HEK293 (cell line): Measurements from ENCODE around the gene AP3S2.

Source experiments
- CTCF ChIA-PET: fragments of 350-600 bp; formaldehyde crosslinking; extraction: SDS; loops from one replicate; lab custom pipeline; 2021; ENCODE audit warnings: antibody characterized with exemption; lab: Yijun Ruan, JAX
- POLR2A ChIA-PET: fragments of 300-600 bp; formaldehyde crosslinking; extraction: SDS; loops from one replicate; lab custom pipeline; 2020; ENCODE audit warnings: antibody characterized with exemption, inconsistent platforms; lab: Yijun Ruan, JAX
- H3K27ac ChIP-seq: fragments of 200-500 bp; sonication (Bioruptor generic); 2 replicates; pipeline ENCODE4 v1.5.1; 2014; ENCODE audit warnings: low read depth, low read length, control low read depth, inconsistent platforms; ENCODE audit errors: extremely low read depth
- H3K36me3 ChIP-seq, 2 experiments: fragments of 200-500 bp in 1 of 2; sonication (Bioruptor generic) in 1 of 2; 1 replicate in 1 of 2; 2 replicates in 1 of 2; pipeline ENCODE4 v1.5.1; 2014 to 2017; ENCODE audit warnings: inconsistent platforms in 2 of 2, low read length in 2 of 2; ENCODE audit not compliant: control insufficient read depth in 2 of 2, insufficient read depth in 1 of 2
- H3K4me1 ChIP-seq: fragments of 200-500 bp; sonication (Bioruptor generic); 2 replicates; pipeline ENCODE4 v1.5.1; 2014; ENCODE audit warnings: mild to moderate bottlenecking, low read length, inconsistent platforms; ENCODE audit not compliant: control insufficient read depth, insufficient read depth
- H3K4me3 ChIP-seq: 2 replicates; pipeline ENCODE4 v1.5.1; 2011; ENCODE audit warnings: low read depth, mild to moderate bottlenecking, control low read depth, low read length, moderate library complexity
- H3K9me3 ChIP-seq: fragments of 200-500 bp; sonication (Bioruptor generic); 2 replicates; pipeline ENCODE4 v1.5.1; 2014; ENCODE audit warnings: low read depth, low read length, inconsistent platforms; ENCODE audit not compliant: control insufficient read depth, insufficient read depth
- BCL6B ChIP-seq: fragments of 450-650 bp; formaldehyde crosslinking; IDR thresholded peaks from 2 replicates; pipeline ENCODE4 v1.5.1; 2017; ENCODE audit warnings: missing biosample characterization, missing genetic modification characterization
- KLF16 ChIP-seq: fragments of 450-650 bp; formaldehyde crosslinking; IDR thresholded peaks from 2 replicates; pipeline ENCODE4 v1.5.1; 2017; ENCODE audit warnings: missing biosample characterization, missing genetic modification characterization
- KLF9 ChIP-seq: fragments of 450-650 bp; formaldehyde crosslinking; IDR thresholded peaks from 2 replicates; pipeline ENCODE4 v1.5.1; 2016; ENCODE audit warnings: missing biosample characterization, missing genetic modification characterization, low read depth
- PRDM1 ChIP-seq: fragments of 450-650 bp; formaldehyde crosslinking; IDR thresholded peaks from 2 replicates; pipeline ENCODE4; 2016; ENCODE audit warnings: missing biosample characterization, missing genetic modification characterization
- PRDM6 ChIP-seq: fragments of 450-650 bp; formaldehyde crosslinking; IDR thresholded peaks from 2 replicates; pipeline ENCODE4 v1.5.1; 2017; ENCODE audit warnings: missing biosample characterization, missing genetic modification characterization
- REPIN1 ChIP-seq: fragments of 450-650 bp; formaldehyde crosslinking; IDR thresholded peaks from 2 replicates; pipeline ENCODE4 v1.5.1; 2017; ENCODE audit warnings: missing biosample characterization, missing genetic modification characterization, low read depth
- SP7 ChIP-seq: fragments of 450-650 bp; formaldehyde crosslinking; IDR thresholded peaks from 2 replicates; pipeline ENCODE4 v1.5.1; 2016; ENCODE audit warnings: missing biosample characterization, missing genetic modification characterization
- ZBTB7A ChIP-seq: fragments of 450-650 bp; formaldehyde crosslinking; IDR thresholded peaks from 2 replicates; pipeline ENCODE4 v1.5.1; 2016; ENCODE audit warnings: low read depth, missing biosample characterization, missing genetic modification characterization
- ZFP41 ChIP-seq: fragments of 450-650 bp; formaldehyde crosslinking; IDR thresholded peaks from 2 replicates; pipeline ENCODE4 v1.5.1; 2016; ENCODE audit warnings: missing biosample characterization, missing genetic modification characterization, borderline replicate concordance
- ZNF112 ChIP-seq: fragments of 450-650 bp; formaldehyde crosslinking; IDR thresholded peaks from 2 replicates; pipeline ENCODE4 v1.5.0; 2017; ENCODE audit warnings: missing biosample characterization, missing genetic modification characterization
- ZNF132 ChIP-seq: fragments of 450-650 bp; formaldehyde crosslinking; IDR thresholded peaks from 2 replicates; pipeline ENCODE4 v1.5.1; 2017; ENCODE audit warnings: missing biosample characterization, missing genetic modification characterization, borderline replicate concordance
- ZNF138 ChIP-seq: fragments of 450-650 bp; formaldehyde crosslinking; IDR thresholded peaks from 2 replicates; pipeline ENCODE4 v1.5.1; 2016; ENCODE audit warnings: missing biosample characterization, missing genetic modification characterization, borderline replicate concordance
- ZNF155 ChIP-seq: fragments of 450-650 bp; formaldehyde crosslinking; IDR thresholded peaks from 2 replicates; pipeline ENCODE4 v1.5.1; 2016; ENCODE audit warnings: missing biosample characterization, missing genetic modification characterization
- ZNF174 ChIP-seq: fragments of 450-650 bp; formaldehyde crosslinking; IDR thresholded peaks from 2 replicates; pipeline ENCODE4 v1.5.0; 2017; ENCODE audit warnings: missing biosample characterization, mild to moderate bottlenecking, missing genetic modification characterization
- ZNF19 ChIP-seq: fragments of 450-650 bp; formaldehyde crosslinking; IDR thresholded peaks from 2 replicates; pipeline ENCODE4; 2016; ENCODE audit warnings: missing biosample characterization, missing genetic modification characterization, low read depth
- ZNF2 ChIP-seq: fragments of 450-650 bp; formaldehyde crosslinking; IDR thresholded peaks from 2 replicates; pipeline ENCODE4 v1.5.1; 2016; ENCODE audit warnings: missing biosample characterization, missing genetic modification characterization
- ZNF214 ChIP-seq: fragments of 450-650 bp; formaldehyde crosslinking; IDR thresholded peaks from 2 replicates; pipeline ENCODE4 v1.5.1; 2017; ENCODE audit warnings: missing biosample characterization, mild to moderate bottlenecking, missing genetic modification characterization, borderline replicate concordance
- ZNF266 ChIP-seq: fragments of 450-650 bp; formaldehyde crosslinking; IDR thresholded peaks from 2 replicates; pipeline ENCODE4 v1.5.1; 2016; ENCODE audit warnings: missing biosample characterization, missing genetic modification characterization, low read depth
- ZNF362 ChIP-seq: fragments of 450-650 bp; formaldehyde crosslinking; IDR thresholded peaks from 2 replicates; pipeline ENCODE4 v1.5.1; 2016; ENCODE audit warnings: missing biosample characterization, missing genetic modification characterization
- ZNF366 ChIP-seq: fragments of 450-650 bp; formaldehyde crosslinking; conservative IDR thresholded peaks from 2 replicates; pipeline ENCODE4 v1.5.1; 2016; ENCODE audit warnings: missing biosample characterization, missing genetic modification characterization
- ZNF426 ChIP-seq: fragments of 450-650 bp; formaldehyde crosslinking; IDR thresholded peaks from 2 replicates; pipeline ENCODE4 v1.5.1; 2017; ENCODE audit warnings: missing biosample characterization, missing genetic modification characterization, mild to moderate bottlenecking, inconsistent platforms, moderate library complexity
- ZNF449 ChIP-seq: fragments of 450-650 bp; formaldehyde crosslinking; IDR thresholded peaks from 2 replicates; pipeline ENCODE4 v1.5.1; 2017; ENCODE audit warnings: missing biosample characterization, mild to moderate bottlenecking, missing genetic modification characterization, moderate library complexity
- ZNF530 ChIP-seq: fragments of 450-650 bp; formaldehyde crosslinking; IDR thresholded peaks from 2 replicates; pipeline ENCODE4 v1.5.1; 2016; ENCODE audit warnings: low read depth, missing biosample characterization, missing genetic modification characterization
- ZNF558 ChIP-seq: fragments of 450-650 bp; formaldehyde crosslinking; IDR thresholded peaks from 2 replicates; pipeline ENCODE4 v1.5.1; 2016; ENCODE audit warnings: missing biosample characterization, missing genetic modification characterization
- ZNF561 ChIP-seq: fragments of 450-650 bp; IDR thresholded peaks from 2 replicates; pipeline ENCODE4 v1.5.1; 2018; ENCODE audit warnings: missing biosample characterization, missing genetic modification characterization, borderline replicate concordance
- ZNF623 ChIP-seq: fragments of 450-650 bp; formaldehyde crosslinking; IDR thresholded peaks from 2 replicates; pipeline ENCODE4 v1.5.1; 2016; ENCODE audit warnings: missing biosample characterization, missing genetic modification characterization
- ZNF658 ChIP-seq: fragments of 450-650 bp; formaldehyde crosslinking; IDR thresholded peaks from 2 replicates; pipeline ENCODE4; 2016; ENCODE audit warnings: missing biosample characterization, missing genetic modification characterization
- ZNF76 ChIP-seq: fragments of 450-650 bp; formaldehyde crosslinking; IDR thresholded peaks from 2 replicates; pipeline ENCODE4; 2016; ENCODE audit warnings: low read depth, missing biosample characterization, missing genetic modification characterization, borderline replicate concordance
- ZNF843 ChIP-seq: fragments of 450-650 bp; formaldehyde crosslinking; IDR thresholded peaks from 2 replicates; pipeline ENCODE4 v1.5.1; 2016; ENCODE audit warnings: missing biosample characterization, missing genetic modification characterization
- ZSCAN23 ChIP-seq: fragments of 450-650 bp; formaldehyde crosslinking; IDR thresholded peaks from 2 replicates; pipeline ENCODE4 v1.5.1; 2016; ENCODE audit warnings: missing biosample characterization, missing genetic modification characterization

Gene AP3S2

GRCh38 chr15:89860431-89860830 is 33.4 kb downstream of the AP3S2 start (continued):
- no peak for TF ChIP-seq ZNF362 (tag by site-specific recombination)
- TF ChIP-seq ZNF19 = no peak
- TF ChIP-seq ZNF76 (tag by site-specific recombination) = no peak
- TF ChIP-seq ZNF266 (tag by site-specific recombination) = no peak
- TF ChIP-seq ZNF366 (tag by site-specific recombination) = no peak
- TF ChIP-seq ZBTB7A (tag by site-specific recombination) = no peak
- no peak for TF ChIP-seq ZFP41 (tag by site-specific recombination)
- no peak for TF ChIP-seq ZNF174 (tag by site-specific recombination)

GRCh38 chr15:89858661-89859458 is 34.9 kb downstream of the AP3S2 start:
- Histone ChIP-seq H3K36me3 (peaks cover 29 to 56% of the 10 kb centered on the region in 2 experiments), H3K9me3 (no peaks in the 10 kb centered on the region), H3K4me3 (no peak overlapping the region), H3K27ac (no peak overlapping the region), H3K4me1 (no peaks in the 10 kb centered on the region)
- TF ChIP-seq ZNF449 = no peak
- TF ChIP-seq ZNF2 (tag by site-specific recombination) = no peak
- peak; percentile 93 for TF ChIP-seq PRDM1 (tag by site-specific recombination)
- no peak for TF ChIP-seq KLF16 (tag by site-specific recombination)
- no peak for TF ChIP-seq ZNF138 (tag by site-specific recombination)
- TF ChIP-seq ZNF132 (tag by site-specific recombination) = no peak
- no peak for TF ChIP-seq BCL6B
- peak; percentile 98 for TF ChIP-seq ZNF366 (tag by site-specific recombination)
- no peak for TF ChIP-seq ZNF530 (tag by site-specific recombination)
- no peak for TF ChIP-seq ZNF214
- TF ChIP-seq ZSCAN23 = no peak
- no peak for TF ChIP-seq KLF9 (tag by site-specific recombination)
- ChIA-PET CTCF (interaction anchor here (1.0 to 2.6 kb wide), 2 partner anchors 16 to 98 kb away, joined by 3 to 17 read pairs; no protein-coding TSS in a partner anchor), POLR2A (interaction anchor here (0.7 kb wide), 1 partner anchor 339 kb away, joined by 3 read pairs; no protein-coding TSS in a partner anchor)

- CTCF ChIA-PET = interaction anchor here (0.9 to 1.5 kb wide), 2 partner anchors 9 to 17 kb away, joined by 3 to 6 read pairs; no protein-coding TSS in a partner anchor
- H3K4me1 ChIP-seq = no peaks in the 10 kb centered on the region
- POLR2A ChIA-PET = no interaction called here
- H3K27ac ChIP-seq = no peak overlapping the region
- H3K36me3 ChIP-seq = peaks cover 22 to 47% of the 10 kb centered on the region in 2 experiments
- H3K4me3 ChIP-seq = no peak overlapping the region
- no peaks in the 10 kb centered on the region for H3K9me3 ChIP-seq
- TF ChIP-seq ZNF558 = no peak
- TF ChIP-seq PRDM6 (tag by site-specific recombination) = no peak
- TF ChIP-seq ZNF112 (tag by site-specific recombination) = no peak
- TF ChIP-seq ZNF426 (tag by site-specific recombination) = no peak
- TF ChIP-seq ZNF843 = no peak
- TF ChIP-seq REPIN1 = no peak
- no peak for TF ChIP-seq ZNF658
- TF ChIP-seq SP7 = no peak
- TF ChIP-seq ZNF623 (tag by site-specific recombination) = no peak
- no peak for TF ChIP-seq ZNF155 (tag by site-specific recombination)
- TF ChIP-seq ZNF561 (tag by site-specific recombination) = no peak
Measured at GRCh38 chr15:89857673-89858072, 36.1 kb downstream of the AP3S2 start.
